Smooth muscle cell (in vitro differentiated cells): ENCODE results near the gene ROBO2. TPM values are rescaled to one million over a fixed set of nuclear protein-coding genes. Genes with fewer than 3 reads are reported as not detected.

ENCODE experiments used
- DNase-seq: peaks from one replicate; lab custom pipeline; 2025; ENCODE audit not compliant: unreplicated experiment; lab: John Stamatoyannopoulos, UW
- H2AFZ ChIP-seq: fragments of 200-600 bp; sonication (generic); 2 replicates; pipeline ENCODE4 v1.6.0; 2016; ENCODE audit warnings: antibody characterized with exemption, low read depth, mild to moderate bottlenecking
- H3F3A ChIP-seq: fragments of 200-600 bp; sonication (generic); 2 replicates; pipeline ENCODE4 v1.6.0; 2017; ENCODE audit warnings: antibody characterized with exemption, low read depth
- H3K27ac ChIP-seq: fragments of 200-600 bp; sonication (generic); 2 replicates; pipeline ENCODE4 v1.5.1; 2016; ENCODE audit warnings: low read depth, mild to moderate bottlenecking
- H3K27me3 ChIP-seq: fragments of 200-600 bp; sonication (generic); 2 replicates; pipeline ENCODE4 v1.6.1; 2016; ENCODE audit warnings: low read depth, mild to moderate bottlenecking
- H3K36me3 ChIP-seq: fragments of 200-600 bp; sonication (generic); 2 replicates; pipeline ENCODE4 v1.5.1; 2016; ENCODE audit warnings: low read depth
- H3K4me1 ChIP-seq: fragments of 200-600 bp; sonication (generic); 2 replicates; pipeline ENCODE4 v1.5.1; 2016; ENCODE audit warnings: low read depth
- H3K4me2 ChIP-seq: fragments of 200-600 bp; sonication (generic); 2 replicates; pipeline ENCODE4 v1.6.0; 2016; ENCODE audit warnings: mild to moderate bottlenecking
- H3K4me3 ChIP-seq: fragments of 200-600 bp; sonication (generic); 2 replicates; pipeline ENCODE4 v1.5.1; 2016; ENCODE audit warnings: mild to moderate bottlenecking
- H3K79me2 ChIP-seq: fragments of 200-600 bp; sonication (generic); 2 replicates; pipeline ENCODE4 v1.6.0; 2016; ENCODE audit warnings: low read depth, mild to moderate bottlenecking
- H3K9ac ChIP-seq: fragments of 200-600 bp; sonication (generic); 2 replicates; pipeline ENCODE4 v1.6.0; 2016; ENCODE audit warnings: low read depth
- H3K9me3 ChIP-seq: fragments of 200-600 bp; sonication (generic); replicated peaks from 2 replicates; pipeline ENCODE4 v1.5.1; 2016; ENCODE audit warnings: low read depth
- H4K20me1 ChIP-seq: fragments of 200-600 bp; sonication (generic); 2 replicates; pipeline ENCODE4 v1.6.0; 2016; ENCODE audit warnings: low read depth
- CTCF ChIP-seq: fragments of 200-600 bp; sonication (generic); IDR thresholded peaks from 2 replicates; pipeline ENCODE4 v1.5.1; 2017; ENCODE audit warnings: borderline replicate concordance, mild to moderate bottlenecking, antibody characterized with exemption; ENCODE audit not compliant: insufficient read depth, poor library complexity, severe bottlenecking
- WGBS: methylation state at CpG from one replicate; pipeline ENCODE4 v1.1.7; 2016; ENCODE audit warnings: low lambda C conversion rate; 5-methylcytosine and 5-hydroxymethylcytosine counted together
- polyA plus RNA-seq: library from polyadenylated mRNA; unstranded; fragments of >200 nt; fragmentation: Nextera tagmentation; extraction: Ambion mirVana; gene quantifications from 2 replicates; pipeline ENCODE4 v1.2.1, GENCODE V29; 2016
- total RNA-seq: library from RNA; depleted of rRNA; stranded (reverse); fragments of >200 nt; gene quantifications from 2 replicates; pipeline ENCODE4 v1.2.3, GENCODE V29; 2014

ROBO2 gene
- total and polyA plus RNA-seq, 2 experiments from 2014 or later = 23.9 to 54.4 TPM

GRCh38 chr3:77620009-77620408 is 580.1 kb downstream of the ROBO2 start:
- Histone ChIP-seq H3F3A (no peaks in the 10 kb centered on the region), H3K4me2 (no peak overlapping the region), H3K4me3 (no peak overlapping the region), H3K36me3 (no peaks in the 10 kb centered on the region), H3K27ac (no peak overlapping the region), H3K9ac (no peak overlapping the region), H3K79me2 (no peaks in the 10 kb centered on the region), H3K4me1 (no peaks in the 10 kb centered on the region), H4K20me1 (no peaks in the 10 kb centered on the region), H3K9me3 (no peaks in the 10 kb centered on the region), H3K27me3 (no peaks in the 10 kb centered on the region), H2AFZ (no peak overlapping the region)
- DNase-seq = no peak
- WGBS = 81% methylated on average over 1 of the region's 1 CpG
- TF ChIP-seq CTCF = no peak

- H3K9ac ChIP-seq = no peak overlapping the region
- H3K27me3 ChIP-seq = no peaks in the 10 kb centered on the region
- H3K9me3 ChIP-seq = no peaks in the 10 kb centered on the region
- H4K20me1 ChIP-seq = no peaks in the 10 kb centered on the region
- H3K27ac ChIP-seq = no peak overlapping the region
- no peaks in the 10 kb centered on the region for H3F3A ChIP-seq
- no peak overlapping the region for H3K4me2 ChIP-seq
- no peak for DNase-seq
- no peak overlapping the region for H3K4me3 ChIP-seq
- H2AFZ ChIP-seq = no peak overlapping the region
- H3K79me2 ChIP-seq = no peaks in the 10 kb centered on the region
- 87% methylated on average over 2 of the region's 2 CpGs for WGBS
- no peaks in the 10 kb centered on the region for H3K4me1 ChIP-seq
- TF ChIP-seq CTCF = no peak
- no peaks in the 10 kb centered on the region for H3K36me3 ChIP-seq
Observed at GRCh38 chr3:77623500-77623899, 583.6 kb downstream of the ROBO2 start.

- 95% methylated on average over 1 of the region's 1 CpG for WGBS
- no peak overlapping the region for H3K27ac ChIP-seq
- no peaks in the 10 kb centered on the region for H4K20me1 ChIP-seq
- no peak overlapping the region for H2AFZ ChIP-seq
- no peaks in the 10 kb centered on the region for H3F3A ChIP-seq
- H3K4me2 ChIP-seq = no peak overlapping the region
- no peak overlapping the region for H3K9ac ChIP-seq
- no peaks in the 10 kb centered on the region for H3K36me3 ChIP-seq
- H3K79me2 ChIP-seq = no peaks in the 10 kb centered on the region
- no peaks in the 10 kb centered on the region for H3K27me3 ChIP-seq
- no peak overlapping the region for H3K4me3 ChIP-seq
- TF ChIP-seq CTCF = no peak
- H3K9me3 ChIP-seq = no peaks in the 10 kb centered on the region
- no peaks in the 10 kb centered on the region for H3K4me1 ChIP-seq
- DNase-seq = no peak
Observed at GRCh38 chr3:77626157-77626556, 586.3 kb downstream of the ROBO2 start.

GRCh38 chr3:77648214-77648613 is 608.3 kb downstream of the ROBO2 start:
- Histone ChIP-seq H3K79me2 (no peaks in the 10 kb centered on the region), H3K36me3 (peaks cover 3% of the 10 kb centered on the region), H3K4me1 (no peaks in the 10 kb centered on the region), H3K27ac (no peak overlapping the region), H3F3A (no peaks in the 10 kb centered on the region), H3K4me2 (no peak overlapping the region), H2AFZ (no peak overlapping the region), H3K4me3 (no peak overlapping the region), H3K9me3 (no peaks in the 10 kb centered on the region), H4K20me1 (no peaks in the 10 kb centered on the region), H3K27me3 (no peaks in the 10 kb centered on the region), H3K9ac (no peak overlapping the region)
- 85% methylated on average over 2 of the region's 2 CpGs for WGBS
- TF ChIP-seq CTCF = no peak
- DNase-seq = no peak
